Muscle layer of duodenum (tissue), 2 donors: ENCODE data around the gene GTF2A1L.

Experiments used
- H3K27ac ChIP-seq: one replicate; pipeline ENCODE4 v1.7.0; 2013; ENCODE audit warnings: mild to moderate bottlenecking, low read length
- H3K27me3 ChIP-seq: one replicate; pipeline ENCODE4 v1.7.0; 2013; ENCODE audit warnings: low read depth, mild to moderate bottlenecking, control low read depth, low read length
- H3K36me3 ChIP-seq, 2 donors: one replicate each; pipeline ENCODE4 v1.7.0; 2013; ENCODE audit warnings: low read length in 2 of 2, control low read depth in 1 of 2, mild to moderate bottlenecking in 1 of 2; ENCODE audit not compliant: insufficient read depth in 2 of 2, control insufficient read depth in 1 of 2
- H3K4me1 ChIP-seq, 2 donors: one replicate each; pipeline ENCODE4 v1.7.0; 2013; ENCODE audit warnings: low read length in 2 of 2, mild to moderate bottlenecking in 2 of 2, control low read depth in 1 of 2, moderate library complexity in 1 of 2; ENCODE audit not compliant: insufficient read depth in 2 of 2, control insufficient read depth in 1 of 2
- H3K4me3 ChIP-seq, 2 donors: one replicate each; pipeline ENCODE4 v1.7.0; 2013; ENCODE audit warnings: low read length in 2 of 2, low read depth in 1 of 2, mild to moderate bottlenecking in 1 of 2
- H3K9me3 ChIP-seq, 2 donors: one replicate each; pipeline ENCODE4 v1.7.0; 2013; ENCODE audit warnings: low read length in 2 of 2, control low read depth in 1 of 2, mild to moderate bottlenecking in 1 of 2; ENCODE audit not compliant: control insufficient read depth in 1 of 2
- donor health status: healthy.

GTF2A1L gene

GRCh38 chr2:48673581-48673980, 55.9 kb downstream of the GTF2A1L start:
- no peaks in the 10 kb centered on the region for H3K4me1 ChIP-seq
- H3K36me3 ChIP-seq = peaks cover 0 to 19% of the 10 kb centered on the region in 2 donors
- H3K9me3 ChIP-seq = no peaks in the 10 kb centered on the region
- H3K27ac ChIP-seq = no peak overlapping the region
- H3K27me3 ChIP-seq = no peaks in the 10 kb centered on the region
- no peak overlapping the region for H3K4me3 ChIP-seq

DNA sequence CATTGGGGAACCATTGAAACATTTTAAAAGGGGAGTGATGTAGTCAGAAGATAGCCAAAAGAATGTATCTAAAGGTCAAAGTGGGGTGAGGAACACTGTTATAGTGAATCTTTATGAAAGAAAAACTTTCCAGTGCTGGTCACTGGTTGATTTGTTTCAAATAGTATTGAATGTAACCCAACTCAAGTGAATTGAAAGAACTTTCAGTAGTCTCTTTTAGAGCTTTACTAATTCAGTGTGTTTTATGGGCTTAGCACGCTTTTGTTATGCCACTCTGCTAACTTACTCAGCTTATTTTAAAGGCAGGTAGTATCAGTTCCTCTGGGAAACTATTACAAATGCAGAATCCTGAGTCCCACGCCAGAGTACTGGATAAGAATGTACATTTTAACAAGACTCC, 57.3 kb downstream of the GTF2A1L start:
- H3K9me3 ChIP-seq = no peaks in the 10 kb centered on the region
- H3K27me3 ChIP-seq = no peaks in the 10 kb centered on the region
- H3K27ac ChIP-seq = no peak overlapping the region
- no peaks in the 10 kb centered on the region for H3K4me1 ChIP-seq
- no peak overlapping the region for H3K4me3 ChIP-seq
- H3K36me3 ChIP-seq = peaks cover 0 to 20% of the 10 kb centered on the region in 2 donors

- no peak overlapping the region for H3K27ac ChIP-seq
- H3K9me3 ChIP-seq = no peaks in the 10 kb centered on the region
- peaks cover 0 to 16% of the 10 kb centered on the region in 2 donors for H3K36me3 ChIP-seq
- no peaks in the 10 kb centered on the region for H3K4me1 ChIP-seq
- H3K4me3 ChIP-seq = no peak overlapping the region
- H3K27me3 ChIP-seq = no peaks in the 10 kb centered on the region
These were observed 59.8 kb downstream of the GTF2A1L start for GRCh38 chr2:48677450-48677849.

DNA sequence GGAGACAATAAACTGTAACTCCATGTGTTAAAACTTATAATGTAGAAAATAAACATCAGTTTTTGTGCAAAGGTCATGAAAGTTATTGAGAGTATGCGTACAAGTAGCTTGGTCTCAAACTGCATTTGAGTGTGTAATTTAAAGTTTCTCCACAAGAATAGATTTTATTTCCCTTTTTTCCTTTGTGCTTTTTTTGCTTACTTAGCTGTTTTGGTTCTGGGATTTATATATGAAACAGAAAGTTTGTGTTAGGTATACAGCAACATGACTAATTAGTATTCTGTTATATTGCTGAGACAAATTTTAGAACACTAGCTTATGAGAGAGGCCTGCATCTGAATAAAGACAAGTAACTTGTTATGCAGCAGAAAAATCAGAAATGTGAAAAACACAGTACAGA, 67.5 kb downstream of the GTF2A1L start:
- Histone ChIP-seq H3K9me3 (no peaks in the 10 kb centered on the region), H3K4me1 (no peaks in the 10 kb centered on the region), H3K4me3 (no peak overlapping the region), H3K27ac (no peak overlapping the region), H3K27me3 (no peaks in the 10 kb centered on the region), H3K36me3 (peaks cover 0 to 8% of the 10 kb centered on the region in 2 donors)

- H3K9me3 ChIP-seq = no peaks in the 10 kb centered on the region
- peaks cover 0 to 24% of the 10 kb centered on the region in 2 donors for H3K4me1 ChIP-seq
- no peaks in the 10 kb centered on the region for H3K27me3 ChIP-seq
- H3K36me3 ChIP-seq = no peaks in the 10 kb centered on the region
- H3K27ac ChIP-seq = no peak overlapping the region
- no peak overlapping the region for H3K4me3 ChIP-seq
These were observed 74.5 kb downstream of the GTF2A1L start for GRCh38 chr2:48691935-48692691.

- no peaks in the 10 kb centered on the region for H3K27me3 ChIP-seq
- no peaks in the 10 kb centered on the region for H3K36me3 ChIP-seq
- peaks cover 0 to 24% of the 10 kb centered on the region in 2 donors for H3K4me1 ChIP-seq
- H3K27ac ChIP-seq = no peak overlapping the region
- no peak overlapping the region for H3K4me3 ChIP-seq
- H3K9me3 ChIP-seq = no peaks in the 10 kb centered on the region
These were observed 75.4 kb downstream of the GTF2A1L start for GRCh38 chr2:48693066-48693465.

GRCh38 chr2:48693645-48694044, 76.0 kb downstream of the GTF2A1L start:
- H3K36me3 ChIP-seq = no peaks in the 10 kb centered on the region
- no peak overlapping the region for H3K27ac ChIP-seq
- H3K4me3 ChIP-seq = no peak overlapping the region
- H3K27me3 ChIP-seq = no peaks in the 10 kb centered on the region
- peaks cover 0 to 24% of the 10 kb centered on the region in 2 donors for H3K4me1 ChIP-seq
- H3K9me3 ChIP-seq = no peaks in the 10 kb centered on the region

DNA sequence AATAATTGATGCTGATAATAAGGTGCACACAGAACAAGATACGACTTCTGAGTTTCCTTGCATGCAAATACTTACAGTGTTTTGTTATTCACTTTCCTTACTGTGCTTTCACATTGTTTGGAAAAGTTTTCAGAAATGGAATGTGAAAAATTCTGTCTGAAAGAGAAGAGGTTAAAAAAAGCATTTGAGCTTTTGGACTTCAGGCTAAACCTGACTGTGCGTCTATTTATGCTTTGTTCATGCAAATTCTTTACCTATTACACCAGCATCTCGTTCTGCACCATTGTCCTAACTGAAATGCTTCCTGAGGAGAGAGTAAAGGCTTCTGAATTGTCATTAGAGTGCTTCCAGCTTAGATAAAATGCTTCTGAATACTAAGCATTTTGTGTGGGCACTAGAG, 76.5 kb downstream of the GTF2A1L start:
- Histone ChIP-seq H3K27ac (no peak overlapping the region), H3K4me1 (peaks cover 0 to 24% of the 10 kb centered on the region in 2 donors), H3K27me3 (no peaks in the 10 kb centered on the region)

GRCh38 chr2:48695991-48696390, 78.3 kb downstream of the GTF2A1L start:
- Histone ChIP-seq H3K36me3 (no peaks in the 10 kb centered on the region), H3K9me3 (no peaks in the 10 kb centered on the region), H3K27ac (no peak overlapping the region), H3K27me3 (no peaks in the 10 kb centered on the region), H3K4me1 (peaks cover 0 to 24% of the 10 kb centered on the region in 2 donors), H3K4me3 (no peak overlapping the region)

More for the DNA sequence above, 76.5 kb downstream of the GTF2A1L start:
- Histone ChIP-seq H3K4me3 (no peak overlapping the region), H3K36me3 (no peaks in the 10 kb centered on the region), H3K9me3 (no peaks in the 10 kb centered on the region)

DNA sequence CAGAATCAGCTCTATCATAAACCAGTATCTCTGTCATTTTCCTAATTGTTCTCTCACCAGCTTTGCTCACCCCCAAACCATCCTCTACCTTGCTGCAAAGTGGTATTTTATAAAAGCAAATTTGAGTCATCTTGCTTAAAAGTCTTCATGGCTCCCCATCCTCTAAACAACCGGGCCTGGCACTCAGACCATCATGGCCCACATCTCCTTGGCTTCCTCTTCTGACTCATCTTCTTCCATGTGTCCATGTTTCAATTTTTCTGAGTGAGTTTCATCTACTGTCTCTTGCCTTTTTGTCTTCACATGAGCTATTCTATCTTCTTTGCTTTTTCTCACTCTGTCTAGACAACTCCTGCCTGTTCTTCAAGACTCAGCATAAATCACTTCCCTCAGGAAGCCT, 79.2 kb downstream of the GTF2A1L start:
- Histone ChIP-seq H3K4me1 (peaks cover 0 to 24% of the 10 kb centered on the region in 2 donors), H3K36me3 (no peaks in the 10 kb centered on the region), H3K27ac (no peak overlapping the region), H3K9me3 (no peaks in the 10 kb centered on the region), H3K4me3 (no peak overlapping the region), H3K27me3 (no peaks in the 10 kb centered on the region)

- Histone ChIP-seq H3K27me3 (no peaks in the 10 kb centered on the region), H3K9me3 (no peaks in the 10 kb centered on the region), H3K4me3 (no peak overlapping the region), H3K4me1 (peaks cover 0 to under 1% of the 10 kb centered on the region in 2 donors), H3K36me3 (no peaks in the 10 kb centered on the region), H3K27ac (no peak overlapping the region)
These were observed 81.8 kb downstream of the GTF2A1L start for GRCh38 chr2:48699348-48699930.
